Measurements from ENCODE around the gene BMAL1. TPM values are rescaled to one million over a fixed set of nuclear protein-coding genes. Genes with fewer than 3 reads are reported as not detected.

The BMAL1 gene
- 32.2 TPM for total RNA-seq

GRCh38 chr11:13277768-13278608 lies at the start of gene BMAL1:
BMAL1 (plus strand) TSS chr11:13277790; CDS start chr11:13354309, 76,519 bp downstream.

Other genes with a start within 250 kb of the BMAL1 start
- gene BTBD10, start 185.4 kb downstream of the BMAL1 start, total RNA-seq: 156 TPM
- not detected for gene PTH, start 218.2 kb downstream of the BMAL1 start, total RNA-seq